ENCODE data around the gene FCRL6.
A peak's percentile ranks its signal among the peaks of the same experiment; 100 is the strongest.

Gene FCRL6

DNA sequence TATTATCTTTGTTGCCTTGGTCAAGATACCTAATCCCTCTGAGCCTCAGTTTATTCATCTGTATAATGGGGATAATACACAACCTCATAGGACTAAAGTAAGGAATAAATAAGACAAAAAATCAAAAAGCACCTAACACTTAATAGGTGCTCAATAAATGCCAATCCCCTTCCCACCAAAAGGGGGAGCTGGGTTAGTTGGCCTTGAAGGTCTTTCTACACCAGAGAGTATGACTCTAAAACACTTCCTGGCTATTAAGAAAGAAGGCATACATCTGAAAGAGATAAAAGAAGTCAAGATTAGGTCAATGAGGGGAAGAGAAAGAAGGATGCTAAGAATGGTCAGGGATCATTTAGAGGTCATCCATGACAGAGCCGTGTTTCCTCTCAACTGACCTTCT lies 49.2 kb downstream of the FCRL6 start:
- H3K4me3 ChIP-seq (ENCODE audit: low read depth, low read length) = no peak overlapping the region
- TF ChIP-seq, protein P1, sequence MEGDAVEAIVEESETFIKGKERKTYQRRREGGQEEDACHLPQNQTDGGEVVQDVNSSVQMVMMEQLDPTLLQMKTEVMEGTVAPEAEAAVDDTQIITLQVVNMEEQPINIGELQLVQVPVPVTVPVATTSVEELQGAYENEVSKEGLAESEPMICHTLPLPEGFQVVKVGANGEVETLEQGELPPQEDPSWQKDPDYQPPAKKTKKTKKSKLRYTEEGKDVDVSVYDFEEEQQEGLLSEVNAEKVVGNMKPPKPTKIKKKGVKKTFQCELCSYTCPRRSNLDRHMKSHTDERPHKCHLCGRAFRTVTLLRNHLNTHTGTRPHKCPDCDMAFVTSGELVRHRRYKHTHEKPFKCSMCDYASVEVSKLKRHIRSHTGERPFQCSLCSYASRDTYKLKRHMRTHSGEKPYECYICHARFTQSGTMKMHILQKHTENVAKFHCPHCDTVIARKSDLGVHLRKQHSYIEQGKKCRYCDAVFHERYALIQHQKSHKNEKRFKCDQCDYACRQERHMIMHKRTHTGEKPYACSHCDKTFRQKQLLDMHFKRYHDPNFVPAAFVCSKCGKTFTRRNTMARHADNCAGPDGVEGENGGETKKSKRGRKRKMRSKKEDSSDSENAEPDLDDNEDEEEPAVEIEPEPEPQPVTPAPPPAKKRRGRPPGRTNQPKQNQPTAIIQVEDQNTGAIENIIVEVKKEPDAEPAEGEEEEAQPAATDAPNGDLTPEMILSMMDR (IDR thresholded peaks at IDR 0.05; ENCODE audit: borderline replicate concordance, insufficient read depth, low read depth, low read length) = peak; percentile 22; the same call in 1 of the 2 replicates

DNA sequence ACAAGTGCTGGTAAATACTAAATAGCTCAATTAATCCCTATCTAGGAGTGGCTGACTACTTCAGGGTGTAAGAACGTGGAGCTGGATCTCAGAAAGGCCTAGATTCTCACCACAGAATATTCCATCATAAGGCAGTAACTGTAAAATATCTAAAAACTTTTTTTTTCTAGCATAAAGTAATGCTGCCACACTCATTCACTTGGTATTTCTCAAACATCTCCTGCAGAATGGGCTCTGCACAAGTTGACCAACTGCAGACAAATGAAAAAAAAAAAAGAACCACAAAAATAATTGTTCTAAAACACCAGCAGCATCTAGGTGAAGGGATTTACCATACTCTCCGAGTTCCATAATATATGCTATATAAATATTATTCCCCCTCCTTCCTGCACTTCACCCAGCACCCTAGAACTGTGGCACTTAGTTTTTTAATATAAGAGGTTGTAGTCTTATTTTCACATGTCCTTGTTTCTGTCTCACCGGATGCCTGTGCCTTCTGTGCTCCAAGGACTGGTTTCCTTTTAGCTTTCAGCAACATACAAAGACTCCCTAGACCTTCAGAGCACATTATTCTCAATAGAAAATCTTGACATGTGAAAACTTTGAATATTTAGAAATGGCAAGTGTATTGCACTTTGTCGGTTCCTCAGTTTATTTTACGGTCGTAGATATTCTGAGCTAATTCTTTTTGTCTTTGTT lies 51.4 kb downstream of the FCRL6 start:
- TF ChIP-seq, protein P1 (IDR thresholded peaks at IDR 0.05; ENCODE audit: borderline replicate concordance, insufficient read depth, low read depth, low read length) = no peak
- H3K4me3 ChIP-seq (ENCODE audit: low read depth, low read length) = no peak overlapping the region

DNA sequence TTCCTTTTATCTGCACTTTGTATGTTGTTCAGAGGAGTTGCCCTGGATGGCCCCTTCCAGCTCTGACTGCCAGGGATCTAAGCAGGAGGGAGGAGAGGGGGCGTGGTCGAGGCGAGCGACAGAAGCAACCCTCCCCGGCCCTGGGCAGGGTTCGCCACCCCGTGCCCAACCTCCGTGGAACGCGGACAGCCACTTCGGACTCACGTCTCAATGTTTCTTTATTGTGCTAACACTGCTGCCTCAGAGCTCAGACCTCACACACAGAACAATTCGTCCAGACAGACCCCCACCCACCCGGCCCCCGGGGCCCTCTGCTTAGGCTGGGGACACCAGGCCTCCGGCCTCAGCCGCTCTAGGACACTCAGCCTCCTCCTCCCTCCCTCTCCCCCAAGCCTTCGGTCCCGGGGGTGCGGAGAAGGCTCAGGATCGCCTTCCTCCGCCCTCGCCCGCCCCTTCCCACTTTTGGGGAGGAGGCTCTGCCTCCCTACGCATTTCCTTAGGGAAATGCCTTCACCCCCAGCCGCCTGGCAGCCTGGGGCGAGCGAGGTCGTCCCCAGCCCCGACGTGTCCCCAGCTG lies 52.0 kb downstream of the FCRL6 start:
- peak overlapping the region; percentile 1 for H3K4me3 ChIP-seq (ENCODE audit: low read depth, low read length)

DNA sequence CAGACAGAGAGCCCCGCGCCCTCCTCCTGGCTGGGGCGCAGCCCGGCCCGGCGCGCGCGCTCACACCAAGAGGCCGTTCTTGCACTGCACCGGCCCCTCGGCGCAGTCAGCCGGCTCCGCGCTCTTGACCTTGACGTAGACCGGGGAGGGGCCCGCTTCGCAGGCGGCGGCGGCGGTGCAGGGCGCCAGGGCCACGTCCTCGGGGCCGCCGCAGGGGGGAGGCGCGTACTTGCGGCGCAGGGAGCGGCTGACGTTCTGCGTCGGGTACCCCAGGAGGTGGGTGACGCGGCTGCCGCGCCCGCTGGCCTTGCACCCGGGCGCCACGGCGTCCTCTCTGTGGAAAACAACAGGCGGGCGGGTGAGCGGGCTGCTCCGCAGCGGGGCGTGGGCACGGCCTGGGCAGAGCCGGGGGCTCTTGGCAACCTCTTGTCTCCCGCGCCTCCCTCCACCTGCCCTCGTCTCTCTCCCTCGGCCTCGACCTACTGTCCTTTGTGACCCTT lies 52.6 kb downstream of the FCRL6 start:
- H3K4me3 ChIP-seq (ENCODE audit: low read depth, low read length) = peak overlapping the region; percentile 18
- TF ChIP-seq, protein P1 (IDR thresholded peaks at IDR 0.05; ENCODE audit: borderline replicate concordance, insufficient read depth, low read depth, low read length) = no peak

More for the DNA sequence above, 52.0 kb downstream of the FCRL6 start:
- TF ChIP-seq, protein P1 (IDR thresholded peaks at IDR 0.05; ENCODE audit: borderline replicate concordance, insufficient read depth, low read depth, low read length) = no peak

DNA sequence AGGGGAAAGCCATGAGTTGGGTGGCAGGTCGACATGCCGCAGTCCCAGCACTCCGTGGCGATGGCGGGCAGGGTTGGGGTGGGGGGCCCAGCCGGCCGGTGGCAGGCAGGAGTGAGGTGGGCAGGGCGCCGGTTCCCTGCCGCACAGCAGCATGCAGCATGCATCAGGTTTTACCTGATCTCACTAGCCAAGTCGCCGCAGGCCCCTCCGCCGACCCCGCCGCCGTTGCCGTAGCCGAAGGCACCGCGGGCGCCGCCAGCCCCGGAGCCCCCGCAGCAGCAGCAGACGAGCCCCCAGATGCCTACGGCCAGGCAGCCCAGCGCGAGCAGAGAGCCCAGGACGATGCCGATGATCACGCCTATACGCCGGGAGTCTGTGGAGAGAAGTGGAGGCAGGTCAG lies 53.5 kb downstream of the FCRL6 start:
- H3K4me3 ChIP-seq (ENCODE audit: low read depth, low read length) = no peak overlapping the region
- TF ChIP-seq, protein P1 (IDR thresholded peaks at IDR 0.05; ENCODE audit: borderline replicate concordance, insufficient read depth, low read depth, low read length) = no peak

DNA sequence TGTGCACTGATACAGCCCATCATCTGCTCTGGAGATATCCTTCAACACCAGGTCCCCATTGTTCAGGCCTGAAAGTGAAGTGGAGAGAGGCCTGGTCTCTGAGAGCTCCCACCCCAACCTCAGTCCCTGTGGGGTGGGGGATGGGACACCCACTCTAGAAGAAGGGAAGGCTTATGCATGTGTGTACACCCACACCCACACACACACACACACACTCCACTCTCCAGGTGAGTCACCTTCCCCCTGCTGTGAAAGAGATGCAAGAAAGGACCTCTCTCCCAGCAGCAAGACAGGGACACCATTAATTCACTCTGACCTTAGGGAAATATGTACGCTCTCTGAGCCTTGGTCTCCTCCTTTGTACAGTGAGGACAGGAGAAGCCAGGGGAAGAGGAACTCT lies 54.4 kb downstream of the FCRL6 start:
- TF ChIP-seq, protein P1 (IDR thresholded peaks at IDR 0.05; ENCODE audit: borderline replicate concordance, insufficient read depth, low read depth, low read length) = no peak
- H3K4me3 ChIP-seq (ENCODE audit: low read depth, low read length) = no peak overlapping the region

DNA sequence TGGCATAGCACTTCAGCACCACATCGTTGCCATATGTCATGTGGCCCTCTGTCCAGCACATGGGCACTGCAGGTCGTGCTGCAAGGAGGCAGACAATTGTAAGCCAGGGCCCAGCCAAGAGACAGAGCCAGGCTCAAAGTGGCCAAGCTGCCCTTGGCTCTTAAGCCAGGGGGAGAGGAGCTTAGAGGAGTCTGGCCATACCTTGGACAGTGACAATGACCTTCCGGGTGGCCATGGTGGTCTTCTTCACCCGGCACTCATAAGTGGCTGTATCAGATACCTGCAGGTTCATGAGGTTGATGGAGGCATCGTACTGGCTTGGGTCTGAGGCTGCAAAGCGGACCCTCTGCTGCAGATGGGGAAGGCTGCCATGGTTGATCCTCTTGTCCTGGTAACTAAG lies 55.7 kb downstream of the FCRL6 start:
- TF ChIP-seq, protein P1 (IDR thresholded peaks at IDR 0.05; ENCODE audit: borderline replicate concordance, insufficient read depth, low read depth, low read length) = no peak
- no peak overlapping the region for H3K4me3 ChIP-seq (ENCODE audit: low read depth, low read length)
